A673 (cell line): ENCODE results near the gene SDK1. TPM values are rescaled to one million over a fixed set of nuclear protein-coding genes. Genes with fewer than 3 reads are reported as not detected.

ENCODE experiments used
- BruUV-seq: library from RNA; stranded (reverse); fragments of 400-500 nt; replicated peaks from 2 replicates; lab custom pipeline; 2021; lab: Mats Ljungman, UMichigan
- CTCF ChIA-PET: fragments of 300-600 bp; sonication (Branson Sonifier 250); formaldehyde crosslinking; loops from one replicate; lab custom pipeline; 2022; ENCODE audit warnings: antibody characterized with exemption; lab: Charles Lee
- POLR2A ChIA-PET: fragments of 300-600 bp; sonication (Branson Sonifier 250); formaldehyde crosslinking; loops from one replicate; lab custom pipeline; 2022; ENCODE audit warnings: antibody characterized with exemption; ENCODE audit not compliant: low non-redundant PET; lab: Charles Lee
- DNase-seq: peaks from one replicate; pipeline ENCODE4 v3.0.0-alpha.2; 2015; ENCODE audit warnings: low spot score
- H3K27ac ChIP-seq: fragments of 200-600 bp; sonication (generic); 2 replicates; pipeline ENCODE4 v1.5.1; 2016; ENCODE audit warnings: mixed run types, low read depth, mild to moderate bottlenecking, mixed read lengths, antibody characterized with exemption, low read length; ENCODE audit not compliant: poor library complexity, severe bottlenecking
- H3K27me3 ChIP-seq: fragments of 200-600 bp; sonication (generic); replicated peaks from 2 replicates; pipeline ENCODE4 v1.6.1; 2017; ENCODE audit warnings: mixed run types, low read depth, mild to moderate bottlenecking, mixed read lengths, antibody characterized with exemption, low read length; ENCODE audit not compliant: insufficient read depth, poor library complexity
- H3K36me3 ChIP-seq: fragments of 200-600 bp; sonication (generic); 2 replicates; pipeline ENCODE4 v1.6.1; 2016; ENCODE audit warnings: mixed run types, mild to moderate bottlenecking, mixed read lengths, antibody characterized with exemption, low read length; ENCODE audit not compliant: insufficient read depth, poor library complexity, severe bottlenecking
- H3K4me1 ChIP-seq: fragments of 200-600 bp; sonication (generic); 2 replicates; pipeline ENCODE4 v1.6.1; 2017; ENCODE audit warnings: mixed run types, mild to moderate bottlenecking, mixed read lengths, antibody characterized with exemption, low read length; ENCODE audit not compliant: insufficient read depth, poor library complexity, severe bottlenecking
- H3K4me3 ChIP-seq: fragments of 200-600 bp; sonication (generic); 2 replicates; pipeline ENCODE4 v1.5.1; 2016; ENCODE audit warnings: low read depth, mixed run types, mild to moderate bottlenecking, mixed read lengths, low read length; ENCODE audit not compliant: poor library complexity, severe bottlenecking
- H3K9me3 ChIP-seq: fragments of 200-600 bp; sonication (generic); 2 replicates; pipeline ENCODE4 v1.6.1; 2016; ENCODE audit warnings: mixed run types, low read depth, mild to moderate bottlenecking, mixed read lengths, antibody characterized with exemption, low read length; ENCODE audit not compliant: poor library complexity, severe bottlenecking
- CTCF ChIP-seq: fragments of 300-800, 200-600 bp; sonication (generic); conservative IDR thresholded peaks from 2 replicates; pipeline ENCODE4 v1.5.1; 2017; ENCODE audit warnings: low read depth, mild to moderate bottlenecking, antibody characterized with exemption, low read length, moderate library complexity, mixed read lengths
- EZH2 ChIP-seq: fragments of 200-600 bp; sonication (generic); IDR thresholded peaks from 2 replicates; pipeline ENCODE4 v1.6.1; 2017; ENCODE audit warnings: borderline replicate concordance, low read depth, mild to moderate bottlenecking, mixed read lengths, antibody characterized with exemption, low read length; ENCODE audit not compliant: poor library complexity, severe bottlenecking
- intact Hi-C: fragments of 100-400 bp; cut with micrococcal nuclease; formaldehyde crosslinking; loops from one replicate; pipeline ENCODE4 v1.10.0; 2022; ENCODE audit not compliant: unreplicated experiment
- total RNA-seq: library from RNA; stranded (reverse); gene quantifications from 2 replicates; pipeline ENCODE4 v1.2.3, GENCODE V29; 2021

The SDK1 gene
- total RNA-seq, 1 experiment from 2014 or later: 14.7 TPM

- no TSS peak for BruUV-seq
- no peak for DNase-seq
- CTCF ChIA-PET: no interaction called here
- H3K4me1 ChIP-seq: no peaks in the 10 kb centered on the region
- H3K27ac ChIP-seq: no peak overlapping the region
- no peaks in the 10 kb centered on the region for H3K9me3 ChIP-seq
- H3K36me3 ChIP-seq: no peaks in the 10 kb centered on the region
- POLR2A ChIA-PET: no interaction called here
- H3K27me3 ChIP-seq: no peaks in the 10 kb centered on the region
- no peak overlapping the region for H3K4me3 ChIP-seq
- intact Hi-C loops: no loop called here
- no peak for TF ChIP-seq EZH2
- TF ChIP-seq CTCF: no peak
Observed at GRCh38 chr7:4167385-4167910, 866.4 kb downstream of the SDK1 start.

- Histone ChIP-seq H3K9me3 (no peaks in the 10 kb centered on the region), H3K27ac (no peak overlapping the region), H3K4me3 (no peak overlapping the region), H3K27me3 (no peaks in the 10 kb centered on the region), H3K36me3 (no peaks in the 10 kb centered on the region), H3K4me1 (no peaks in the 10 kb centered on the region)
- no peak for TF ChIP-seq EZH2
- TF ChIP-seq CTCF: no peak
- no peak for DNase-seq
- ChIA-PET CTCF (no interaction called here), POLR2A (no interaction called here)
- intact Hi-C loops: no loop called here
- no TSS peak for BruUV-seq
Observed at GRCh38 chr7:4168041-4168440, 867.0 kb downstream of the SDK1 start.

- intact Hi-C loops: no loop called here
- Histone ChIP-seq H3K4me3 (no peak overlapping the region), H3K27me3 (no peaks in the 10 kb centered on the region), H3K9me3 (no peaks in the 10 kb centered on the region), H3K4me1 (no peaks in the 10 kb centered on the region), H3K36me3 (no peaks in the 10 kb centered on the region), H3K27ac (no peak overlapping the region)
- ChIA-PET CTCF (no interaction called here), POLR2A (no interaction called here)
- BruUV-seq: no TSS peak
- DNase-seq: no peak
- TF ChIP-seq EZH2: no peak
- no peak for TF ChIP-seq CTCF
Observed at GRCh38 chr7:4168541-4168940, 867.5 kb downstream of the SDK1 start.
